Esophagus squamous epithelium (tissue), 4 donors: ENCODE data around the gene COBLL1.

ENCODE experiments used
- POLR2A ChIP-seq, 4 donors: fragments of 450-650 bp; IDR thresholded peaks; one replicate each; pipeline ENCODE4 v1.6.1; 2017; ENCODE audit warnings: antibody characterized with exemption in 4 of 4, mild to moderate bottlenecking in 4 of 4, moderate library complexity in 3 of 4
- TF ChIP-seq, protein P1 (sequence below), 6 experiments: fragments of 450-650 bp in 4 of 6; fragments of 200-600 bp in 2 of 6; sonication (generic) in 2 of 6; IDR thresholded peaks; one replicate each; pipeline ENCODE4 v1.5.1; 2016 to 2019; ENCODE audit warnings: antibody characterized with exemption in 6 of 6, mild to moderate bottlenecking in 4 of 6, moderate library complexity in 4 of 6

- TF ChIP-seq, protein P1, sequence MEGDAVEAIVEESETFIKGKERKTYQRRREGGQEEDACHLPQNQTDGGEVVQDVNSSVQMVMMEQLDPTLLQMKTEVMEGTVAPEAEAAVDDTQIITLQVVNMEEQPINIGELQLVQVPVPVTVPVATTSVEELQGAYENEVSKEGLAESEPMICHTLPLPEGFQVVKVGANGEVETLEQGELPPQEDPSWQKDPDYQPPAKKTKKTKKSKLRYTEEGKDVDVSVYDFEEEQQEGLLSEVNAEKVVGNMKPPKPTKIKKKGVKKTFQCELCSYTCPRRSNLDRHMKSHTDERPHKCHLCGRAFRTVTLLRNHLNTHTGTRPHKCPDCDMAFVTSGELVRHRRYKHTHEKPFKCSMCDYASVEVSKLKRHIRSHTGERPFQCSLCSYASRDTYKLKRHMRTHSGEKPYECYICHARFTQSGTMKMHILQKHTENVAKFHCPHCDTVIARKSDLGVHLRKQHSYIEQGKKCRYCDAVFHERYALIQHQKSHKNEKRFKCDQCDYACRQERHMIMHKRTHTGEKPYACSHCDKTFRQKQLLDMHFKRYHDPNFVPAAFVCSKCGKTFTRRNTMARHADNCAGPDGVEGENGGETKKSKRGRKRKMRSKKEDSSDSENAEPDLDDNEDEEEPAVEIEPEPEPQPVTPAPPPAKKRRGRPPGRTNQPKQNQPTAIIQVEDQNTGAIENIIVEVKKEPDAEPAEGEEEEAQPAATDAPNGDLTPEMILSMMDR (IDR thresholded peaks at IDR 0.05), result no peak
- TF ChIP-seq POLR2A (IDR thresholded peaks at IDR 0.05), result no peak
These were observed 169.8 kb downstream of the COBLL1 start for GRCh38 chr2:164671664-164672396.
